B cell (primary cell): ENCODE results near the gene ACTN1. TPM values are rescaled to one million over a fixed set of nuclear protein-coding genes. Genes with fewer than 3 reads are reported as not detected.

Source experiments
- ATAC-seq: fragments of 200-7000 bp; cut with Tn5 transposase; one replicate; pipeline ENCODE4 v1.10.0; 2021; ENCODE audit warnings: low read depth, mild to moderate bottlenecking, moderate number of reproducible peaks, moderate library complexity
- CTCF ChIA-PET: fragments of 350-600 bp; sonication (Branson Sonifier 250); formaldehyde crosslinking; loops from one replicate; lab custom pipeline; 2021; ENCODE audit warnings: antibody characterized with exemption, inconsistent platforms; lab: Charles Lee
- POLR2A ChIA-PET: fragments of 350-600 bp; sonication (Branson Sonifier 250); formaldehyde crosslinking; loops from one replicate; lab custom pipeline; 2021; ENCODE audit warnings: antibody characterized with exemption; lab: Charles Lee
- DNase-seq: peaks from one replicate; pipeline ENCODE4 v3.0.0; 2013
- H2AFZ ChIP-seq: 2 replicates; pipeline ENCODE4 v1.6.1; 2012; ENCODE audit warnings: mild to moderate bottlenecking, low read depth, low read length; ENCODE audit not compliant: insufficient read depth, poor library complexity, severe bottlenecking
- H3K27ac ChIP-seq, 2 donors: 1 replicate in 1 of 2; 2 replicates in 1 of 2; pipeline ENCODE4 v1.5.1; 2012 to 2013; ENCODE audit warnings: low read length in 2 of 2, mild to moderate bottlenecking in 2 of 2, moderate library complexity in 1 of 2
- H3K27me3 ChIP-seq, 4 experiments: fragments of 200-600 bp in 1 of 4; sonication (generic) in 1 of 4; replicated peaks in 1 of 4; 1 replicate in 2 of 4; 2 replicates in 2 of 4; pipeline versions ENCODE4 v1.6.1 to v1.7.0; 2013 to 2016; ENCODE audit warnings: low read length in 3 of 4, mild to moderate bottlenecking in 2 of 4, mixed read lengths in 1 of 4, moderate library complexity in 1 of 4; ENCODE audit not compliant: insufficient read depth in 4 of 4, control insufficient read depth in 3 of 4; ENCODE audit errors: control extremely low read depth in 1 of 4
- H3K36me3 ChIP-seq, 2 experiments: replicated peaks in 1 of 2; 1 replicate in 1 of 2; 2 replicates in 1 of 2; pipeline versions ENCODE4 v1.6.1 to v1.7.1; 2013; ENCODE audit warnings: low read length in 1 of 2; ENCODE audit not compliant: insufficient read depth in 2 of 2, control insufficient read depth in 1 of 2; ENCODE audit errors: control extremely low read depth in 1 of 2, extremely low read depth in 1 of 2
- H3K4me1 ChIP-seq, 2 donors: fragments of 200-600 bp in 1 of 2; sonication (generic) in 1 of 2; 1 replicate in 1 of 2; 2 replicates in 1 of 2; pipeline versions ENCODE4 v1.5.1 to v1.6.1; 2013 to 2017; ENCODE audit warnings: low read length in 2 of 2; ENCODE audit not compliant: control insufficient read depth in 2 of 2, insufficient read depth in 2 of 2
- H3K4me2 ChIP-seq: replicated peaks from 2 replicates; pipeline ENCODE3; 2012; ENCODE audit warnings: mild to moderate bottlenecking, low read depth, low read length; ENCODE audit not compliant: poor library complexity, severe bottlenecking
- H3K4me3 ChIP-seq, 5 experiments: fragments of 200-600 bp in 1 of 5; sonication (generic) in 1 of 5; 1 replicate in 3 of 5; 2 replicates in 2 of 5; pipeline versions ENCODE4 v1.5.1 to v1.7.0; 2011 to 2016; ENCODE audit warnings: low read length in 4 of 5, mild to moderate bottlenecking in 4 of 5, low read depth in 2 of 5, control low read depth in 1 of 5, moderate library complexity in 1 of 5; ENCODE audit not compliant: insufficient read depth in 1 of 5; ENCODE audit errors: control extremely low read depth in 1 of 5, extremely low read depth in 1 of 5
- H3K79me2 ChIP-seq: fragments of 200-600 bp; sonication (generic); one replicate; pipeline ENCODE4 v1.6.0; 2016; ENCODE audit warnings: low read length; ENCODE audit not compliant: control insufficient read depth, insufficient read depth
- H3K9ac ChIP-seq: fragments of 200-600 bp; sonication (generic); 2 replicates; pipeline ENCODE4 v1.6.1; 2017; ENCODE audit warnings: mild to moderate bottlenecking, low read length, moderate library complexity
- H3K9me3 ChIP-seq, 3 donors: one replicate each; pipeline versions ENCODE4 v1.6.1 to v1.7.1; 2013; ENCODE audit warnings: low read length in 2 of 3; ENCODE audit not compliant: control insufficient read depth in 2 of 3, insufficient read depth in 1 of 3; ENCODE audit errors: control extremely low read depth in 1 of 3
- H4K20me1 ChIP-seq: 2 replicates; pipeline ENCODE4 v1.6.0; 2012; ENCODE audit warnings: mild to moderate bottlenecking, low read length; ENCODE audit not compliant: insufficient read depth, control insufficient read depth, poor library complexity, severe bottlenecking
- H3K27ac Mint-ChIP-seq: one replicate; pipeline ENCODE4 v1.8.0; 2021; ENCODE audit warnings: mixed read lengths
- H3K27me3 Mint-ChIP-seq: one replicate; pipeline ENCODE4 v1.8.0; 2021; ENCODE audit warnings: mixed read lengths
- H3K4me1 Mint-ChIP-seq: one replicate; pipeline ENCODE4 v1.8.0; 2021; ENCODE audit warnings: mixed read lengths
- H3K4me3 Mint-ChIP-seq: one replicate; pipeline ENCODE4 v1.8.0; 2021; ENCODE audit warnings: mixed read lengths
- H3K9me3 Mint-ChIP-seq: one replicate; pipeline ENCODE4 v1.8.0; 2022; ENCODE audit warnings: mixed read lengths; ENCODE audit not compliant: insufficient read depth
- EZH2 ChIP-seq: IDR thresholded peaks from 2 replicates; pipeline ENCODE4 v1.6.1; 2012; ENCODE audit warnings: borderline replicate concordance, low read depth, mild to moderate bottlenecking, moderate library complexity, low read length; ENCODE audit not compliant: insufficient read depth, poor library complexity, severe bottlenecking
- WGBS: methylation state at CpG from one replicate; pipeline ENCODE4 v1.1.5; 2013; ENCODE audit warnings: missing lambda C conversion rate; ENCODE audit not compliant: insufficient coverage; 5-methylcytosine and 5-hydroxymethylcytosine counted together
- intact Hi-C: fragments of 100-400 bp; cut with micrococcal nuclease; formaldehyde crosslinking; loops from one replicate; pipeline ENCODE4 v1.10.0; 2022
- polyA plus RNA-seq: library from polyadenylated mRNA; depleted of rRNA; stranded (reverse); fragments of >200 nt; gene quantifications from 2 replicates; pipeline ENCODE4 v1.2.3, GENCODE V29; 2012
- total RNA-seq, 2 donors: library from RNA; stranded (reverse); fragments of 120-200 nt in 1 of 2; gene quantifications; 1 replicate in 1 of 2; 2 replicates in 1 of 2; pipeline versions ENCODE4 v1.2.3 to v1.2.4, GENCODE V29; 2013 to 2022
- TF ChIP-seq, protein P1 (sequence below): fragments of 200-600 bp; IDR thresholded peaks from one replicate; pipeline ENCODE4 v1.8.0; 2022; ENCODE audit warnings: antibody characterized with exemption, mild to moderate bottlenecking

Gene ACTN1
- total and polyA plus RNA-seq, 2 donors (not counting 1 experiment from before 2014, with no cell fraction given) = 0.74 to 0.89 TPM

DNA sequence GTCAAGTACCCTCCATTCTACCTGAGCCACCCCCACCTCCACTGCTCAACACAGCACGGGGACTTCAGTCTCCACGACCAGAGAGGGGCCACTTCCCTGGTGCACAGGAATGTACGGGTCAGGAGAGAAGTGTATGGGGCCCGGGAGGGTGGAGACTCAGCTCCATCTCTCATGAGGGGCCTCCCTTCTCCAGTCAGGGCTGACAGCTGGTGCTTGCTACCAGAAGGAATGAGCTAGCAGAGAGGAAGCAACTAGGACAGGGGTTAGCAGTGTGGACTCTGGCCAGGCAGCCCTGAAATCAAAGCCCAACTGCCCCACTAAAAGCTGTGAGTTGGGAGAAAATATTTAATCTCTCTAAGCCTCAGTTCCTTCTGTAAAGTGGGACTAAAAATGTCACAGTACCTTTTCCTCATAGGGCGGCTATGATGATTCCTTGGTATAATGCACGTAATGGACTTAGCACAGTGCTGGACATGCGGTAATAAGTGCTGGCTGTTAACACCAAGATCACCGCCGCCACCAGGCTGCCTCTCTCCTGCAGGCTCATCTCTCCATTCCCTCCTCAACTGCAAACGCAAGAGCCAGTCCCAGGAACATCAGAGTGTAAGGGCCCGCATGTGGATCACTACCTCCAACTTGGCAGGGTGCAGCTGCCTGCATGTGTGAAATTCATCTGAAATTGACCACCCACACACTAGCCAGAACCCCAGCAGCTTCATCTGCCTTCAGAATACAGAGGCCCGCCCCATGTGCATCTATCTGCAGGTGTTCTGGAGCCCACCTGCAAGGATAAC lies 14.6 kb downstream of the ACTN1 start:
- Histone ChIP-seq H4K20me1 (no peaks in the 10 kb centered on the region), H3K4me3 (no peak overlapping the region), H3K9ac (no peak overlapping the region), H3K4me1 (no peaks in the 10 kb centered on the region), H3K27me3 (no peaks in the 10 kb centered on the region), H3K4me2 (no peak overlapping the region), H3K27ac (no peak overlapping the region), H3K9me3 (no peaks in the 10 kb centered on the region), H3K36me3 (no peaks in the 10 kb centered on the region), H2AFZ (no peak overlapping the region), H3K79me2 (no peaks in the 10 kb centered on the region)
- ChIA-PET CTCF (no interaction called here), POLR2A (no interaction called here)
- TF ChIP-seq EZH2 = no peak
- TF ChIP-seq, protein P1, sequence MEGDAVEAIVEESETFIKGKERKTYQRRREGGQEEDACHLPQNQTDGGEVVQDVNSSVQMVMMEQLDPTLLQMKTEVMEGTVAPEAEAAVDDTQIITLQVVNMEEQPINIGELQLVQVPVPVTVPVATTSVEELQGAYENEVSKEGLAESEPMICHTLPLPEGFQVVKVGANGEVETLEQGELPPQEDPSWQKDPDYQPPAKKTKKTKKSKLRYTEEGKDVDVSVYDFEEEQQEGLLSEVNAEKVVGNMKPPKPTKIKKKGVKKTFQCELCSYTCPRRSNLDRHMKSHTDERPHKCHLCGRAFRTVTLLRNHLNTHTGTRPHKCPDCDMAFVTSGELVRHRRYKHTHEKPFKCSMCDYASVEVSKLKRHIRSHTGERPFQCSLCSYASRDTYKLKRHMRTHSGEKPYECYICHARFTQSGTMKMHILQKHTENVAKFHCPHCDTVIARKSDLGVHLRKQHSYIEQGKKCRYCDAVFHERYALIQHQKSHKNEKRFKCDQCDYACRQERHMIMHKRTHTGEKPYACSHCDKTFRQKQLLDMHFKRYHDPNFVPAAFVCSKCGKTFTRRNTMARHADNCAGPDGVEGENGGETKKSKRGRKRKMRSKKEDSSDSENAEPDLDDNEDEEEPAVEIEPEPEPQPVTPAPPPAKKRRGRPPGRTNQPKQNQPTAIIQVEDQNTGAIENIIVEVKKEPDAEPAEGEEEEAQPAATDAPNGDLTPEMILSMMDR = no peak
- intact Hi-C loops = no loop called here
- Mint-ChIP-seq H3K4me1 (no peaks in the 10 kb centered on the region), H3K4me3 (no peak overlapping the region), H3K9me3 (no peaks in the 10 kb centered on the region), H3K27me3 (peaks cover 14% of the 10 kb centered on the region), H3K27ac (no peak overlapping the region)
- ATAC-seq = no peak
- WGBS = 89% methylated on average over 11 of the region's 12 CpGs
- DNase-seq = no peak

DNA sequence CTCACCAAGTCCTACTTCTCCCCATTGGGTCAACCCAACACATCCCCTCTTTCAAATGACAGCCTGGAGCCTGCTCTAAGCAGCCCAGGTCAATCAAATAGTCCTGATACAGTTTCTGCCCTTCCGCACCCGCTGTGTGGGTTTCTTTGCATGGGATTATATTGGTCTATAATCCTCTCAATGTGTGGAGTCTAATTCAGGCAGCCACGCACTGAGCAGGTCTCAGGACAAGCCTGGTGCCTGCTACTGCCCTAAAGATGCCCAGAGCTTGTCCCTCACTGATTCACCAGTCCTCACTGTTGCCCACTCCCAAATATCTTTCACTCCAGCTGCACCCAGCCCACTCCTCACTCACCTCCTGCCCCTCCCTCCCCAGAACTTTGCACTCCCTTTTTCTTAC lies 16.4 kb downstream of the ACTN1 start:
- DNase-seq = no peak
- H3K27me3 Mint-ChIP-seq = peaks cover 14% of the 10 kb centered on the region
- no peak for ATAC-seq
- H3K9ac ChIP-seq = no peak overlapping the region
- CTCF ChIA-PET = no interaction called here
- no peaks in the 10 kb centered on the region for H3K9me3 ChIP-seq
- POLR2A ChIA-PET = no interaction called here
- 100% methylated on average over 3 of the region's 3 CpGs for WGBS
- H3K27me3 ChIP-seq = peaks cover 0 to 3% (median 0%) of the 10 kb centered on the region in 4 experiments
- no peaks in the 10 kb centered on the region for H4K20me1 ChIP-seq
- no peaks in the 10 kb centered on the region for H3K4me1 Mint-ChIP-seq
- intact Hi-C loops = no loop called here
- H3K4me3 ChIP-seq = no peak overlapping the region
- no peaks in the 10 kb centered on the region for H3K36me3 ChIP-seq
- no peak overlapping the region for H3K4me3 Mint-ChIP-seq
- H3K79me2 ChIP-seq = no peaks in the 10 kb centered on the region
- no peak overlapping the region for H2AFZ ChIP-seq
- no peaks in the 10 kb centered on the region for H3K4me1 ChIP-seq
- no peak overlapping the region for H3K27ac Mint-ChIP-seq
- H3K27ac ChIP-seq = no peak overlapping the region
- no peak for TF ChIP-seq EZH2
- TF ChIP-seq, protein P1 = no peak
- no peak overlapping the region for H3K4me2 ChIP-seq
- H3K9me3 Mint-ChIP-seq = no peaks in the 10 kb centered on the region
